H9 (cell line): Measurements from ENCODE around the gene STARD4. TPM values are rescaled to one million over a fixed set of nuclear protein-coding genes. Genes with fewer than 3 reads are reported as not detected.

Experiments used
- DNase-seq: peaks from one replicate; pipeline ENCODE4 v3.0.0-alpha.2; 2017
- H2AFZ ChIP-seq: one replicate; pipeline ENCODE4 v1.6.1; 2013; ENCODE audit warnings: mild to moderate bottlenecking, low read length, control low read depth, moderate library complexity
- H2AK5ac ChIP-seq: 2 replicates; pipeline ENCODE4 v1.6.1; 2013; ENCODE audit warnings: low read length, control low read depth, mixed read lengths; ENCODE audit not compliant: insufficient read length
- H2BK120ac ChIP-seq: one replicate; pipeline ENCODE4 v1.6.1; 2013; ENCODE audit warnings: low read depth, mild to moderate bottlenecking, low read length, control low read depth, inconsistent platforms; ENCODE audit not compliant: poor library complexity, severe bottlenecking
- H2BK12ac ChIP-seq: 2 replicates; pipeline ENCODE4 v1.6.1; 2013; ENCODE audit warnings: low read length, control low read depth, mixed read lengths, low read depth; ENCODE audit not compliant: insufficient read length
- H2BK15ac ChIP-seq: 2 replicates; pipeline ENCODE4 v1.6.1; 2013; ENCODE audit warnings: low read depth, low read length, control low read depth
- H2BK20ac ChIP-seq: one replicate; pipeline ENCODE4 v1.6.1; 2013; ENCODE audit warnings: low read depth, mild to moderate bottlenecking, low read length, control low read depth, inconsistent platforms; ENCODE audit not compliant: poor library complexity, severe bottlenecking
- H2BK5ac ChIP-seq: 2 replicates; pipeline ENCODE4 v1.6.1; 2013; ENCODE audit warnings: low read length, control low read depth, mixed read lengths; ENCODE audit not compliant: insufficient read length
- H3K14ac ChIP-seq: 2 replicates; pipeline ENCODE4 v1.6.1; 2013; ENCODE audit warnings: low read length, control low read depth; ENCODE audit not compliant: insufficient read depth
- H3K18ac ChIP-seq: 2 replicates; pipeline ENCODE4 v1.6.1; 2013; ENCODE audit warnings: low read depth, mild to moderate bottlenecking, mixed read lengths, low read length, control low read depth; ENCODE audit not compliant: insufficient read length
- H3K23ac ChIP-seq: 2 replicates; pipeline ENCODE4 v1.6.1; 2013; ENCODE audit warnings: low read length, control low read depth, mixed read lengths, low read depth; ENCODE audit not compliant: insufficient read length
- H3K23me2 ChIP-seq: 2 replicates; pipeline ENCODE4 v1.6.1; 2013; ENCODE audit warnings: low read depth, mild to moderate bottlenecking, mixed read lengths, low read length, control low read depth; ENCODE audit not compliant: insufficient read length, poor library complexity, severe bottlenecking
- H3K27ac ChIP-seq: 2 replicates; pipeline ENCODE4 v1.5.1; 2013; ENCODE audit warnings: low read length, control low read depth, mixed read lengths, low read depth; ENCODE audit not compliant: insufficient read length
- H3K27me3 ChIP-seq: 2 replicates; pipeline ENCODE4 v1.6.1; 2013; ENCODE audit warnings: low read length, control low read depth, inconsistent platforms; ENCODE audit not compliant: insufficient read depth
- H3K4ac ChIP-seq: 2 replicates; pipeline ENCODE4 v1.6.1; 2013; ENCODE audit warnings: low read depth, mild to moderate bottlenecking, control low read depth, inconsistent platforms, low read length, moderate library complexity
- H3K4me1 ChIP-seq: 2 replicates; pipeline ENCODE4 v1.6.1; 2013; ENCODE audit warnings: low read length, control low read depth, inconsistent platforms; ENCODE audit not compliant: insufficient read depth
- H3K4me2 ChIP-seq: 2 replicates; pipeline ENCODE4 v1.6.1; 2013; ENCODE audit warnings: low read length, control low read depth, mixed read lengths; ENCODE audit not compliant: insufficient read length, insufficient read depth
- H3K56ac ChIP-seq: 2 replicates; pipeline ENCODE4 v1.6.1; 2013; ENCODE audit warnings: low read depth, mild to moderate bottlenecking, mixed read lengths, low read length, control low read depth; ENCODE audit not compliant: insufficient read length
- H3K79me1 ChIP-seq: 2 replicates; pipeline ENCODE4 v1.6.1; 2013; ENCODE audit warnings: low read depth, mild to moderate bottlenecking, moderate library complexity, low read length, control low read depth, inconsistent platforms; ENCODE audit not compliant: insufficient read depth, poor library complexity, severe bottlenecking
- H3K79me2 ChIP-seq: 2 replicates; pipeline ENCODE4 v1.6.1; 2013; ENCODE audit warnings: low read length, control low read depth, inconsistent platforms; ENCODE audit not compliant: insufficient read depth
- H3K9ac ChIP-seq: 2 replicates; pipeline ENCODE4 v1.6.1; 2013; ENCODE audit warnings: low read length, control low read depth, mixed read lengths; ENCODE audit not compliant: insufficient read length; ENCODE audit errors: extremely low read depth
- H3K9me3 ChIP-seq: one replicate; pipeline ENCODE4 v1.6.1; 2013; ENCODE audit warnings: low read depth, low read length, inconsistent platforms; ENCODE audit not compliant: control insufficient read depth
- H3T11ph ChIP-seq: one replicate; pipeline ENCODE4 v1.6.1; 2013; ENCODE audit warnings: mild to moderate bottlenecking, low read length, control low read depth, inconsistent platforms
- H4K20me1 ChIP-seq: one replicate; pipeline ENCODE4 v1.6.1; 2013; ENCODE audit not compliant: control insufficient read depth, insufficient read length, insufficient read depth
- H4K5ac ChIP-seq: 2 replicates; pipeline ENCODE4 v1.6.1; 2013; ENCODE audit warnings: low read depth, mild to moderate bottlenecking, mixed read lengths, low read length, control low read depth; ENCODE audit not compliant: insufficient read length
- H4K8ac ChIP-seq: replicated peaks from 2 replicates; pipeline ENCODE4 v1.6.1; 2013; ENCODE audit warnings: low read length, control low read depth, mixed read lengths, low read depth; ENCODE audit not compliant: insufficient read length
- H4K91ac ChIP-seq: 2 replicates; pipeline ENCODE4 v1.6.1; 2013; ENCODE audit warnings: low read depth, mild to moderate bottlenecking, moderate library complexity, mixed read lengths, low read length, control low read depth; ENCODE audit not compliant: insufficient read length
- H3K27ac Mint-ChIP-seq, 3 experiments: 2 replicates in 2 of 3; 3 replicates in 1 of 3; pipeline ENCODE4 v1.8.0; 2020 to 2021; ENCODE audit warnings: mixed read lengths in 3 of 3, mild to moderate bottlenecking in 1 of 3, moderate library complexity in 1 of 3
- H3K27me3 Mint-ChIP-seq: 2 replicates; pipeline ENCODE4 v1.8.0; 2021; ENCODE audit warnings: low read depth, mild to moderate bottlenecking, moderate library complexity, mixed read lengths
- H3K36me3 Mint-ChIP-seq, 3 experiments: 2 replicates in 2 of 3; 3 replicates in 1 of 3; pipeline ENCODE4 v1.8.0; 2020 to 2021; ENCODE audit warnings: low read depth in 3 of 3, mixed read lengths in 3 of 3; ENCODE audit not compliant: insufficient read depth in 1 of 3
- H3K4me1 Mint-ChIP-seq, 2 experiments: 2 replicates each; pipeline ENCODE4 v1.8.0; 2020; ENCODE audit warnings: mixed read lengths in 2 of 2
- H3K4me3 Mint-ChIP-seq, 2 experiments: 2 replicates in 1 of 2; 3 replicates in 1 of 2; pipeline ENCODE4 v1.8.0; 2020 to 2021; ENCODE audit warnings: mild to moderate bottlenecking in 2 of 2, mixed read lengths in 2 of 2, moderate library complexity in 1 of 2
- H3K9me3 Mint-ChIP-seq, 2 experiments: 2 replicates in 1 of 2; 3 replicates in 1 of 2; pipeline ENCODE4 v1.8.0; 2020; ENCODE audit warnings: mild to moderate bottlenecking in 2 of 2, mixed read lengths in 2 of 2, moderate library complexity in 1 of 2
- WGBS: extraction: QIAGEN DNeasy Blood & Tissue Kit; methylation state at CpG from one replicate; pipeline ENCODE4 v1.1.7; 2013; ENCODE audit warnings: missing lambda C conversion rate, low lambda C conversion rate, mixed read lengths; ENCODE audit not compliant: insufficient read length; ENCODE audit errors: extremely low coverage; 5-methylcytosine and 5-hydroxymethylcytosine counted together
- total RNA-seq: library from RNA; stranded (reverse); gene quantifications from 2 replicates; pipeline ENCODE4 v1.2.1, GENCODE V29; 2021
- TF ChIP-seq, protein P1 (sequence below): fragments of 200-600 bp; sonication (generic); conservative IDR thresholded peaks from 3 replicates; pipeline ENCODE4 v1.8.0; 2021; ENCODE audit warnings: antibody characterized with exemption, mild to moderate bottlenecking

Gene STARD4
- total RNA-seq, 1 experiment from 2014 or later = 28.7 TPM

GRCh38 chr5:111509119-111509518, 3.2 kb downstream of the STARD4 start:
- no peak overlapping the region for H3K23ac ChIP-seq
- no peak overlapping the region for H2BK15ac ChIP-seq
- H3K56ac ChIP-seq = no peak overlapping the region
- WGBS = no CpG with 5 or more reads among the region's 1 CpG
- H3K36me3 Mint-ChIP-seq = peaks cover 0 to 13% (median 10%) of the 10 kb centered on the region in 3 experiments; a peak in 6 of 7 replicates
- H3K9me3 Mint-ChIP-seq = no peaks in the 10 kb centered on the region
- no peak overlapping the region for H3K18ac ChIP-seq
- peak overlapping the region; percentile 6 for H3K4me2 ChIP-seq
- H3K27me3 ChIP-seq = no peaks in the 10 kb centered on the region
- no peak overlapping the region for H4K5ac ChIP-seq
- H2BK120ac ChIP-seq = no peak overlapping the region
- no peak for DNase-seq
- no peak overlapping the region for H2BK20ac ChIP-seq
- H2AK5ac ChIP-seq = no peak overlapping the region
- H3K23me2 ChIP-seq = no peaks in the 10 kb centered on the region
- H3K9ac ChIP-seq = no peak overlapping the region
- peaks cover 3% of the 10 kb centered on the region for H3K79me1 ChIP-seq
- H4K20me1 ChIP-seq = no peaks in the 10 kb centered on the region
- peaks cover 39% of the 10 kb centered on the region for H3K79me2 ChIP-seq
- H3T11ph ChIP-seq = no peak overlapping the region
- no peak overlapping the region for H3K14ac ChIP-seq
- no peak overlapping the region for H2AFZ ChIP-seq
- H3K4me1 ChIP-seq = peaks cover 2% of the 10 kb centered on the region; the same call in 1 of the 2 replicates
- H4K8ac ChIP-seq = no peak overlapping the region
- H2BK12ac ChIP-seq = no peak overlapping the region
- TF ChIP-seq, protein P1, sequence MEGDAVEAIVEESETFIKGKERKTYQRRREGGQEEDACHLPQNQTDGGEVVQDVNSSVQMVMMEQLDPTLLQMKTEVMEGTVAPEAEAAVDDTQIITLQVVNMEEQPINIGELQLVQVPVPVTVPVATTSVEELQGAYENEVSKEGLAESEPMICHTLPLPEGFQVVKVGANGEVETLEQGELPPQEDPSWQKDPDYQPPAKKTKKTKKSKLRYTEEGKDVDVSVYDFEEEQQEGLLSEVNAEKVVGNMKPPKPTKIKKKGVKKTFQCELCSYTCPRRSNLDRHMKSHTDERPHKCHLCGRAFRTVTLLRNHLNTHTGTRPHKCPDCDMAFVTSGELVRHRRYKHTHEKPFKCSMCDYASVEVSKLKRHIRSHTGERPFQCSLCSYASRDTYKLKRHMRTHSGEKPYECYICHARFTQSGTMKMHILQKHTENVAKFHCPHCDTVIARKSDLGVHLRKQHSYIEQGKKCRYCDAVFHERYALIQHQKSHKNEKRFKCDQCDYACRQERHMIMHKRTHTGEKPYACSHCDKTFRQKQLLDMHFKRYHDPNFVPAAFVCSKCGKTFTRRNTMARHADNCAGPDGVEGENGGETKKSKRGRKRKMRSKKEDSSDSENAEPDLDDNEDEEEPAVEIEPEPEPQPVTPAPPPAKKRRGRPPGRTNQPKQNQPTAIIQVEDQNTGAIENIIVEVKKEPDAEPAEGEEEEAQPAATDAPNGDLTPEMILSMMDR = no peak
- H3K27ac ChIP-seq = no peak overlapping the region
- H3K9me3 ChIP-seq = no peaks in the 10 kb centered on the region
- H2BK5ac ChIP-seq = no peak overlapping the region
- no peak overlapping the region for H3K4ac ChIP-seq
- H3K4me3 Mint-ChIP-seq = peak overlapping the region in 1 of 2 experiments; percentile 66; a peak in 1 of 5 replicates
- no peak overlapping the region for H4K91ac ChIP-seq
- no peaks in the 10 kb centered on the region for H3K27me3 Mint-ChIP-seq
- H3K27ac Mint-ChIP-seq = no peak overlapping the region
- peaks cover 41 to 51% of the 10 kb centered on the region in 2 experiments for H3K4me1 Mint-ChIP-seq
